ENCODE data around the gene SDK1.
"Not testable (repeated sequence)": the region's sequence is repeated elsewhere in the genome, so short reads cannot be mapped to it uniquely, and the experiment has no call there.

DNA sequence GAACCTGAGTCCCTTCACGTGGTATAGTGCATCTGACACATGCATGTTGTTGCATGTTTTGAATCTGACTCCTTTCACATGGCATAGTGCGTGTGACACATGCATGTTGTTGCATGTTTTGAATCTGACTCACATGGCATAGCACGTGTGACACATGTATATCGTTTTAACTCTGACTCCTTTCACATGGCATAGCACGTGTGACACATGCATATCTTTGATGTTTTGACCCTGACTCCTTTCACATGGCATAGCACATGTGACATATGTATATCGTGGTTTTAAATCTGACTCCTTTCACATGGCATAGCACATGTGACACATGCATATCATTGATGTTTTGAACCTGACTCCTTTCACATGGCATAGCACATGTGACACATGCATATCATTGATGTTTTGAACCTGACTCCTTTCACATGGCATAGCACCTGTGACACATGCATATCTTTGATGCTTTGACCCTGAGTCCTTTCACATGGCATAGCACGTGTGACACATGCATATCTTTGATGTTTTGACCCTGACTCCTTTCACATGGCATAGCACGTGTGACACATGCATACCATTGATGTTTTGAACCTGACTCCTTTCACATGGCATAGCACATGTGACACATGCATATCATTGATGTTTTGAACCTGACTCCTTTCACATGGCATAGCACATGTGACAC lies 454.9 kb downstream of the SDK1 start:
- not testable (repeated sequence) for TF ChIP-seq RBBP5 (conservative IDR thresholded peaks at IDR 0.05); RCOR1 (conservative IDR thresholded peaks at IDR 0.05; ENCODE audit: low read depth, low read length); CEBPZ (IDR thresholded peaks at IDR 0.05; ENCODE audit: low read depth, low read length); CREM (IDR thresholded peaks at IDR 0.05; ENCODE audit: low read depth); FOXK2 (IDR thresholded peaks at IDR 0.05); NFIC (IDR thresholded peaks at IDR 0.05; ENCODE audit: low read depth, low read length); JUND (IDR thresholded peaks at IDR 0.05; ENCODE audit: low read depth, low read length)

Data from GM12878 (cell line).